Left colon (tissue), 2 donors: ENCODE data around the gene CACNA1I. TPM values are rescaled to one million over a fixed set of nuclear protein-coding genes. Genes with fewer than 3 reads are reported as not detected.

ENCODE experiments used
- ATAC-seq: fragments of 200-7000 bp; cut with Tn5 transposase; one replicate; pipeline ENCODE4 v1.9.1; 2020; ENCODE audit warnings: mild to moderate bottlenecking, moderate library complexity
- DNase-seq, 2 donors: peaks; one replicate each; pipeline ENCODE4 v3.0.0-alpha.2; 2020
- intact Hi-C, 2 donors: fragments of 100-400 bp; cut with DNase I in 1 of 2; cut with micrococcal nuclease in 1 of 2; formaldehyde crosslinking; loops; one replicate each; pipeline versions ENCODE4 v1.11.2 to v1.14.0; 2022; cut with DNase I, micrococcal nuclease
- total RNA-seq, 2 donors: library from RNA; stranded (reverse); fragmentation: NEBNext Ultra II Directional; extraction: Animal tissue kit (Norgen Biotek cat#: 25700); gene quantifications; one replicate each; pipeline ENCODE4 v1.2.1, GENCODE V29; 2021
- donor health status: DM: no; HTN: no; CAD: no.
- donor health status: DM: yes; HTN: yes; CAD: no.

CACNA1I gene
- total RNA-seq, 2 donors from 2014 or later = 0.18 to 0.31 TPM

GRCh38 chr22:39677967-39678366, 107.4 kb downstream of the CACNA1I start:
- ATAC-seq = no peak
- intact Hi-C loops = no loop called here
- no peak for DNase-seq

GRCh38 chr22:39678862-39679490, 108.4 kb downstream of the CACNA1I start:
- no peak for ATAC-seq
- DNase-seq = no peak
- intact Hi-C loops = no loop called here

- intact Hi-C loops = no loop called here
- ATAC-seq = no peak
- no peak for DNase-seq
Observed at GRCh38 chr22:39679652-39680051, 109.1 kb downstream of the CACNA1I start.

- intact Hi-C loops = no loop called here
- DNase-seq (no peak), ATAC-seq (no peak)
Observed at GRCh38 chr22:39680486-39680885, 109.9 kb downstream of the CACNA1I start.

GRCh38 chr22:39681038-39681861, 110.7 kb downstream of the CACNA1I start:
- DNase-seq (no peak), ATAC-seq (no peak)
- intact Hi-C loops = no loop called here

- DNase-seq = no peak
- ATAC-seq = no peak
- intact Hi-C loops = no loop called here
Observed at GRCh38 chr22:39682994-39683393, 112.4 kb downstream of the CACNA1I start.

- ATAC-seq (no peak), DNase-seq (no peak)
- intact Hi-C loops = no loop called here
Observed at GRCh38 chr22:39683639-39684038, 113.1 kb downstream of the CACNA1I start.

GRCh38 chr22:39684702-39685281, 114.2 kb downstream of the CACNA1I start:
- ATAC-seq = no peak
- intact Hi-C loops = no loop called here
- no peak for DNase-seq

- ATAC-seq (no peak), DNase-seq (no peak)
- intact Hi-C loops = no loop called here
Observed at GRCh38 chr22:39685336-39686177, 115.0 kb downstream of the CACNA1I start.

- no peak for DNase-seq
- intact Hi-C loops = no loop called here
- no peak for ATAC-seq
Observed at GRCh38 chr22:39686178-39686620, 115.6 kb downstream of the CACNA1I start.

GRCh38 chr22:39686776-39687525, 116.4 kb downstream of the CACNA1I start:
- intact Hi-C loops = no loop called here
- ATAC-seq = no peak
- DNase-seq = no peak

GRCh38 chr22:39688186-39688785, 117.7 kb downstream of the CACNA1I start:
- ATAC-seq (no peak), DNase-seq (no peak)
- intact Hi-C loops = no loop called here

GRCh38 chr22:39689421-39689820, 118.9 kb downstream of the CACNA1I start:
- DNase-seq (no peak), ATAC-seq (no peak)
- intact Hi-C loops = no loop called here

- intact Hi-C loops = no loop called here
- no peak for DNase-seq
- no peak for ATAC-seq
Observed at GRCh38 chr22:39690881-39691605, 120.5 kb downstream of the CACNA1I start.

GRCh38 chr22:39693943-39694500, 123.5 kb downstream of the CACNA1I start:
- intact Hi-C loops = no loop called here
- no peak for ATAC-seq
- DNase-seq = no peak

- ATAC-seq = no peak
- intact Hi-C loops = no loop called here
Observed at GRCh38 chr22:39697790-39698430, 127.4 kb downstream of the CACNA1I start.

More at GRCh38 chr22:39697790-39698430, 127.4 kb downstream of the CACNA1I start:
- no peak for DNase-seq
